ENCODE results near the gene ZNF790. TPM values are rescaled to one million over a fixed set of nuclear protein-coding genes. Genes with fewer than 3 reads are reported as not detected.

The ZNF790 gene
- total RNA-seq, 1 experiment from 2014 or later, result 6.8 TPM

Other genes starting within 250 kb of the ZNF790 start
- 8.2 to 9.5 TPM (median 8.8 TPM) in 3 replicates for gene ZNF382, start 233.1 kb downstream of the ZNF790 start, total RNA-seq (2021)
- 6.5 to 7.1 TPM (median 7.0 TPM) in 3 replicates for gene ZNF461, start 171.6 kb downstream of the ZNF790 start, total RNA-seq (2021)
- gene ZNF567, start 150.8 kb downstream of the ZNF790 start, total RNA-seq (2021), result 9.7 to 10.9 TPM (median 10.2 TPM) in 3 replicates
- 46.9 to 65.9 TPM (median 47.2 TPM) in 3 replicates for gene ZNF850, start 65.6 kb downstream of the ZNF790 start, total RNA-seq (2021)
- gene ZNF345, start 12.5 kb upstream of the ZNF790 start, total RNA-seq (2021), result 4.5 to 6.4 TPM (median 5.2 TPM) in 3 replicates
- 6.4 to 7.1 TPM (median 7.0 TPM) in 3 replicates for gene ZNF829, start 77.9 kb upstream of the ZNF790 start, total RNA-seq (2021)
- 9.4 to 10.5 TPM (median 9.7 TPM) in 3 replicates for gene ZNF568, start 77.9 kb upstream of the ZNF790 start, total RNA-seq (2021)
- 10.4 to 14.9 TPM (median 12.3 TPM) in 3 replicates for gene ZNF420, start 240.0 kb upstream of the ZNF790 start, total RNA-seq (2021)

Measured in WTC11 (cell line).